Astrocyte (in vitro differentiated cells and primary cell): Measurements from ENCODE around the gene LY6G6D.

Experiments used
- CTCF ChIP-seq: IDR thresholded peaks from 2 replicates; pipeline ENCODE4 v1.5.1; 2011; ENCODE audit warnings: low read depth, mild to moderate bottlenecking, inconsistent platforms, low read length, moderate library complexity; ENCODE audit not compliant: insufficient read depth
- EZH2 ChIP-seq: IDR thresholded peaks from 2 replicates; pipeline ENCODE4 v1.6.1; 2012; ENCODE audit warnings: mild to moderate bottlenecking, low read length, inconsistent platforms; ENCODE audit not compliant: insufficient read depth

GRCh38 chr6:31762878-31763618, 47.9 kb downstream of the LY6G6D start:
- TF ChIP-seq CTCF = no peak
- TF ChIP-seq EZH2 = no peak
